GM12878 (cell line): ENCODE results near the gene C2orf92. TPM values are rescaled to one million over a fixed set of nuclear protein-coding genes. Genes with fewer than 3 reads are reported as not detected.
A peak's percentile ranks its signal among the peaks of the same experiment; 100 is the strongest.

Experiments
- ATF3 ChIP-seq: IDR thresholded peaks from 2 replicates; pipeline ENCODE4 v1.6.1; 2011; ENCODE audit warnings: low read depth, mild to moderate bottlenecking, low read length, moderate library complexity, borderline replicate concordance; ENCODE audit errors: extremely low read depth
- EZH2 ChIP-seq: IDR thresholded peaks from 2 replicates; pipeline ENCODE4 v1.6.1; 2012; ENCODE audit warnings: low read depth, mild to moderate bottlenecking, control low read depth, inconsistent platforms, low read length, borderline replicate concordance; ENCODE audit not compliant: control insufficient read depth
- IKZF2 ChIP-seq, 2 experiments: fragments of 450-650 bp; IDR thresholded peaks; 2 replicates each; pipeline ENCODE4 v1.6.1; 2017; ENCODE audit warnings: mild to moderate bottlenecking in 2 of 2, moderate library complexity in 2 of 2
- MTA2 ChIP-seq: fragments of 450-650 bp; IDR thresholded peaks from 2 replicates; pipeline ENCODE4 v1.6.1; 2016; ENCODE audit warnings: low read depth, mild to moderate bottlenecking, moderate library complexity
- NBN ChIP-seq: fragments of 450-650 bp; IDR thresholded peaks from 2 replicates; pipeline ENCODE4 v1.6.1; 2016
- NFYB ChIP-seq: IDR thresholded peaks from 2 replicates; pipeline ENCODE4 v1.6.1; 2011; ENCODE audit warnings: low read depth, mild to moderate bottlenecking, low read length, improper control_type of control experiment, moderate library complexity; ENCODE audit not compliant: insufficient read depth
- POU2F2 ChIP-seq: IDR thresholded peaks from 3 replicates; pipeline ENCODE4 v1.6.1; 2011; ENCODE audit warnings: low read depth, mild to moderate bottlenecking, low read length, borderline replicate concordance
- RB1 ChIP-seq: fragments of 450-650 bp; formaldehyde crosslinking; IDR thresholded peaks from 2 replicates; pipeline ENCODE4 v1.6.1; 2017; ENCODE audit warnings: mild to moderate bottlenecking, borderline replicate concordance
- RFX5 ChIP-seq: IDR thresholded peaks from 2 replicates; pipeline ENCODE4 v1.6.1; 2011; ENCODE audit warnings: low read depth, low read length, improper control_type of control experiment
- SIX5 ChIP-seq: IDR thresholded peaks from 2 replicates; pipeline ENCODE4 v1.6.1; 2011; ENCODE audit warnings: mild to moderate bottlenecking, low read depth, low read length, moderate library complexity; ENCODE audit not compliant: severe bottlenecking
- SRF ChIP-seq, 2 experiments: IDR thresholded peaks; 2 replicates each; pipeline ENCODE4 v1.6.1; 2011; ENCODE audit warnings: low read depth in 2 of 2, low read length in 2 of 2, mild to moderate bottlenecking in 1 of 2, moderate library complexity in 1 of 2
- YBX1 ChIP-seq: fragments of 450-650 bp; IDR thresholded peaks from 2 replicates; pipeline ENCODE4 v1.6.1; 2016; ENCODE audit warnings: antibody characterized with exemption
- ZBTB40 ChIP-seq: fragments of 450-650 bp; IDR thresholded peaks from 2 replicates; pipeline ENCODE4 v1.6.1; 2016; ENCODE audit warnings: mild to moderate bottlenecking, moderate library complexity, borderline replicate concordance
- ZNF217 ChIP-seq: fragments of 450-650 bp; IDR thresholded peaks from 2 replicates; pipeline ENCODE4 v1.6.1; 2017; ENCODE audit warnings: antibody characterized with exemption, mild to moderate bottlenecking
- polyA plus RNA-seq, 11 experiments: library from polyadenylated mRNA; depleted of rRNA in 4 of 11; unstranded in 6 of 11; stranded (reverse) in 5 of 11; fragments of >200 nt; fragmentation: Nextera tagmentation in 4 of 11; fragmentation: Illumina TruSeq in 1 of 11; extraction: Ambion mirVana in 4 of 11; extraction: Trizol in 1 of 11; gene quantifications; 1 replicate in 1 of 11; 2 replicates in 10 of 11; pipeline versions ENCODE4 v1.2.1 to v1.2.3, GENCODE V29; 2011 to 2016; ENCODE audit warnings: inconsistent platforms in 2 of 11, missing spikeins in 2 of 11, low read depth in 1 of 11
- total RNA-seq, 4 experiments: library from RNA; depleted of rRNA in 3 of 4; stranded (reverse); fragments of >200 nt in 3 of 4; fragmentation: Illumina TruSeq in 1 of 4; extraction: Trizol in 1 of 4; gene quantifications; 2 replicates each; pipeline versions ENCODE4 v1.2.1 to v1.2.3, GENCODE V29; 2013 to 2021
- TF ChIP-seq, protein P1 (sequence below): fragments of 450-650 bp; formaldehyde crosslinking; IDR thresholded peaks from 2 replicates; pipeline ENCODE4 v1.4.0; 2020; ENCODE audit warnings: mild to moderate bottlenecking, moderate library complexity
- TF ChIP-seq, protein P2 (sequence below): IDR thresholded peaks from 2 replicates; pipeline ENCODE4 v1.6.1; 2011; ENCODE audit warnings: mild to moderate bottlenecking, low read depth, low read length, moderate library complexity; ENCODE audit not compliant: insufficient replicate concordance
- TF ChIP-seq, protein P3 (sequence below): IDR thresholded peaks from 2 replicates; pipeline ENCODE4 v1.6.1; 2011; ENCODE audit warnings: borderline replicate concordance, low read depth, mild to moderate bottlenecking, moderate library complexity, mixed read lengths, low read length; ENCODE audit not compliant: insufficient read depth; ENCODE audit errors: extremely low read length

The C2orf92 gene
- total and polyA plus RNA-seq, 10 of the 15 experiments (the other 5 are each of a cell fraction or from before 2014, with no cell fraction given), result 0.40 to 10.1 (median 3.7) TPM

- TF ChIP-seq ZBTB40 (no peak), YBX1 (no peak), RFX5 (no peak), NFYB (no peak), EZH2 (no peak), ATF3 (no peak), IKZF2 (IDR thresholded peaks at IDR 0.05) (no peak), SRF (IDR thresholded peaks at IDR 0.05; ENCODE audit: low read depth in 2 of 2, low read length in 2 of 2) (no peak), MTA2 (no peak), POU2F2 (no peak), SIX5 (no peak), NBN (peak; percentile 54; the same call in 1 of the 2 replicates), ZNF217 (no peak), RB1 (0 out of 2 replicates have a peak, but pooled peaks have one; percentile 32)
- TF ChIP-seq, protein P1, sequence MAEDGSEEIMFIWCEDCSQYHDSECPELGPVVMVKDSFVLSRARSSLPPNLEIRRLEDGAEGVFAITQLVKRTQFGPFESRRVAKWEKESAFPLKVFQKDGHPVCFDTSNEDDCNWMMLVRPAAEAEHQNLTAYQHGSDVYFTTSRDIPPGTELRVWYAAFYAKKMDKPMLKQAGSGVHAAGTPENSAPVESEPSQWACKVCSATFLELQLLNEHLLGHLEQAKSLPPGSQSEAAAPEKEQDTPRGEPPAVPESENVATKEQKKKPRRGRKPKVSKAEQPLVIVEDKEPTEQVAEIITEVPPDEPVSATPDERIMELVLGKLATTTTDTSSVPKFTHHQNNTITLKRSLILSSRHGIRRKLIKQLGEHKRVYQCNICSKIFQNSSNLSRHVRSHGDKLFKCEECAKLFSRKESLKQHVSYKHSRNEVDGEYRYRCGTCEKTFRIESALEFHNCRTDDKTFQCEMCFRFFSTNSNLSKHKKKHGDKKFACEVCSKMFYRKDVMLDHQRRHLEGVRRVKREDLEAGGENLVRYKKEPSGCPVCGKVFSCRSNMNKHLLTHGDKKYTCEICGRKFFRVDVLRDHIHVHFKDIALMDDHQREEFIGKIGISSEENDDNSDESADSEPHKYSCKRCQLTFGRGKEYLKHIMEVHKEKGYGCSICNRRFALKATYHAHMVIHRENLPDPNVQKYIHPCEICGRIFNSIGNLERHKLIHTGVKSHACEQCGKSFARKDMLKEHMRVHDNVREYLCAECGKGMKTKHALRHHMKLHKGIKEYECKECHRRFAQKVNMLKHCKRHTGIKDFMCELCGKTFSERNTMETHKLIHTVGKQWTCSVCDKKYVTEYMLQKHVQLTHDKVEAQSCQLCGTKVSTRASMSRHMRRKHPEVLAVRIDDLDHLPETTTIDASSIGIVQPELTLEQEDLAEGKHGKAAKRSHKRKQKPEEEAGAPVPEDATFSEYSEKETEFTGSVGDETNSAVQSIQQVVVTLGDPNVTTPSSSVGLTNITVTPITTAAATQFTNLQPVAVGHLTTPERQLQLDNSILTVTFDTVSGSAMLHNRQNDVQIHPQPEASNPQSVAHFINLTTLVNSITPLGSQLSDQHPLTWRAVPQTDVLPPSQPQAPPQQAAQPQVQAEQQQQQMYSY (CRISPR knock-in tag), result no peak
- TF ChIP-seq, protein P2, sequence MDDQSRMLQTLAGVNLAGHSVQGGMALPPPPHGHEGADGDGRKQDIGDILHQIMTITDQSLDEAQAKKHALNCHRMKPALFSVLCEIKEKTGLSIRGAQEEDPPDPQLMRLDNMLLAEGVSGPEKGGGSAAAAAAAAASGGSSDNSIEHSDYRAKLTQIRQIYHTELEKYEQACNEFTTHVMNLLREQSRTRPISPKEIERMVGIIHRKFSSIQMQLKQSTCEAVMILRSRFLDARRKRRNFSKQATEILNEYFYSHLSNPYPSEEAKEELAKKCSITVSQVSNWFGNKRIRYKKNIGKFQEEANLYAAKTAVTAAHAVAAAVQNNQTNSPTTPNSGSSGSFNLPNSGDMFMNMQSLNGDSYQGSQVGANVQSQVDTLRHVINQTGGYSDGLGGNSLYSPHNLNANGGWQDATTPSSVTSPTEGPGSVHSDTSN, result no peak
- TF ChIP-seq, protein P3, sequence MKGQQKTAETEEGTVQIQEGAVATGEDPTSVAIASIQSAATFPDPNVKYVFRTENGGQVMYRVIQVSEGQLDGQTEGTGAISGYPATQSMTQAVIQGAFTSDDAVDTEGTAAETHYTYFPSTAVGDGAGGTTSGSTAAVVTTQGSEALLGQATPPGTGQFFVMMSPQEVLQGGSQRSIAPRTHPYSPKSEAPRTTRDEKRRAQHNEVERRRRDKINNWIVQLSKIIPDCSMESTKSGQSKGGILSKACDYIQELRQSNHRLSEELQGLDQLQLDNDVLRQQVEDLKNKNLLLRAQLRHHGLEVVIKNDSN, result no peak
Measured at GRCh38 chr2:97697252-97698235, 28.0 kb downstream of the C2orf92 start (continued).
